HG02571 (cell line): ENCODE results near the gene THSD4.
"Not testable (repeated sequence)": the region's sequence is repeated elsewhere in the genome, so short reads cannot be mapped to it uniquely, and the experiment has no call there.

Experiments used
- ATAC-seq: cut with Tn5 transposase; IDR thresholded peaks from one replicate; pipeline ENCODE4 v1.9.1; 2021; ENCODE audit warnings: mild to moderate bottlenecking, moderate library complexity; ENCODE audit not compliant: unreplicated experiment

THSD4 gene

GRCh38 chr15:71186267-71186666, 71.0 kb downstream of the THSD4 start:
- no peak for ATAC-seq

- ATAC-seq = no peak
Measured at GRCh38 chr15:71187078-71187477, 71.8 kb downstream of the THSD4 start.

GRCh38 chr15:71187526-71187925, 72.3 kb downstream of the THSD4 start:
- no peak for ATAC-seq

GRCh38 chr15:71189718-71190117, 74.4 kb downstream of the THSD4 start:
- ATAC-seq = no peak

- ATAC-seq = no peak
Measured at GRCh38 chr15:71191296-71191695, 76.0 kb downstream of the THSD4 start.

GRCh38 chr15:71192816-71193215, 77.5 kb downstream of the THSD4 start:
- no peak for ATAC-seq

- no peak for ATAC-seq
Measured at GRCh38 chr15:71194286-71194685, 79.0 kb downstream of the THSD4 start.

GRCh38 chr15:71195242-71195641, 80.0 kb downstream of the THSD4 start:
- ATAC-seq = no peak

GRCh38 chr15:71197620-71198019, 82.3 kb downstream of the THSD4 start:
- ATAC-seq = no peak

- no peak for ATAC-seq
Measured at GRCh38 chr15:71198846-71199245, 83.6 kb downstream of the THSD4 start.

- ATAC-seq = no peak
Measured at GRCh38 chr15:71199384-71200351, 84.4 kb downstream of the THSD4 start.

- no peak for ATAC-seq
Measured at GRCh38 chr15:71201477-71201876, 86.2 kb downstream of the THSD4 start.

- no peak for ATAC-seq
Measured at GRCh38 chr15:71202712-71203111, 87.4 kb downstream of the THSD4 start.

GRCh38 chr15:71203586-71204474, 88.6 kb downstream of the THSD4 start:
- ATAC-seq = no peak

- no peak for ATAC-seq
Measured at GRCh38 chr15:71207141-71207540, 91.9 kb downstream of the THSD4 start.

GRCh38 chr15:71212146-71212545, 96.9 kb downstream of the THSD4 start:
- no peak for ATAC-seq

GRCh38 chr15:71213943-71214342, 98.7 kb downstream of the THSD4 start:
- ATAC-seq = not testable (repeated sequence)

- ATAC-seq = no peak
Measured at GRCh38 chr15:71215126-71215894, 100.0 kb downstream of the THSD4 start.

GRCh38 chr15:71218272-71218805, 103.1 kb downstream of the THSD4 start:
- no peak for ATAC-seq

- ATAC-seq = no peak
Measured at GRCh38 chr15:71219101-71219500, 103.8 kb downstream of the THSD4 start.

- no peak for ATAC-seq
Measured at GRCh38 chr15:71219645-71220044, 104.4 kb downstream of the THSD4 start.
